HFF-Myc (cell line): Measurements from ENCODE around the gene MT1M.
A peak's percentile ranks its signal among the peaks of the same experiment; 100 is the strongest.

ENCODE experiments used
- DNase-seq: peaks from one replicate; pipeline ENCODE4 v3.0.0-alpha.2; 2011; ENCODE audit warnings: low read depth; ENCODE audit errors: extremely low read depth
- H3K4me3 ChIP-seq: replicated peaks from 2 replicates; pipeline ENCODE4 v1.5.1; 2011; ENCODE audit warnings: low read depth, mild to moderate bottlenecking, control low read depth, low read length
- TF ChIP-seq, protein P1 (sequence below): IDR thresholded peaks from 2 replicates; pipeline ENCODE4 v1.5.1; 2012; ENCODE audit warnings: mild to moderate bottlenecking, low read depth, low read length, control low read depth; ENCODE audit errors: missing control alignments

Gene MT1M

DNA sequence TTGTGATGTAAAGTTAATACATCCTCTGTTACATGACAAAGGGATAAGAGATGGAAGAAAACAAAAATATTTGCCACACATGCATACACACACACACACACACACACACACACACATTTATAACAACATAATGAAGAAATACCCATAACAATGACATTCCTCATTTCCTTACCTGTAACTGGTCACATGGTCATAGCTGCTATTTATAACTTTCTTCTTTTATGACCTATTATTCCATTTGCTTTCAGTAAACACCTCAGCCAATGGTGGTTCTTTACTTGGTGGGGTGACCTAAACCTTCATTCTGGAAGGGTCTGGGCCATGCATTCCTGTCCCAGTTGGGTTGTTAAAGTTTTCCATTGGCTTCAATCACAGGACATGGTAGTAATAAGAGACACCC lies 18.8 kb upstream of the MT1M start:
- no peak overlapping the region for H3K4me3 ChIP-seq
- DNase-seq = no peak
- TF ChIP-seq, protein P1, sequence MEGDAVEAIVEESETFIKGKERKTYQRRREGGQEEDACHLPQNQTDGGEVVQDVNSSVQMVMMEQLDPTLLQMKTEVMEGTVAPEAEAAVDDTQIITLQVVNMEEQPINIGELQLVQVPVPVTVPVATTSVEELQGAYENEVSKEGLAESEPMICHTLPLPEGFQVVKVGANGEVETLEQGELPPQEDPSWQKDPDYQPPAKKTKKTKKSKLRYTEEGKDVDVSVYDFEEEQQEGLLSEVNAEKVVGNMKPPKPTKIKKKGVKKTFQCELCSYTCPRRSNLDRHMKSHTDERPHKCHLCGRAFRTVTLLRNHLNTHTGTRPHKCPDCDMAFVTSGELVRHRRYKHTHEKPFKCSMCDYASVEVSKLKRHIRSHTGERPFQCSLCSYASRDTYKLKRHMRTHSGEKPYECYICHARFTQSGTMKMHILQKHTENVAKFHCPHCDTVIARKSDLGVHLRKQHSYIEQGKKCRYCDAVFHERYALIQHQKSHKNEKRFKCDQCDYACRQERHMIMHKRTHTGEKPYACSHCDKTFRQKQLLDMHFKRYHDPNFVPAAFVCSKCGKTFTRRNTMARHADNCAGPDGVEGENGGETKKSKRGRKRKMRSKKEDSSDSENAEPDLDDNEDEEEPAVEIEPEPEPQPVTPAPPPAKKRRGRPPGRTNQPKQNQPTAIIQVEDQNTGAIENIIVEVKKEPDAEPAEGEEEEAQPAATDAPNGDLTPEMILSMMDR = no peak

DNA sequence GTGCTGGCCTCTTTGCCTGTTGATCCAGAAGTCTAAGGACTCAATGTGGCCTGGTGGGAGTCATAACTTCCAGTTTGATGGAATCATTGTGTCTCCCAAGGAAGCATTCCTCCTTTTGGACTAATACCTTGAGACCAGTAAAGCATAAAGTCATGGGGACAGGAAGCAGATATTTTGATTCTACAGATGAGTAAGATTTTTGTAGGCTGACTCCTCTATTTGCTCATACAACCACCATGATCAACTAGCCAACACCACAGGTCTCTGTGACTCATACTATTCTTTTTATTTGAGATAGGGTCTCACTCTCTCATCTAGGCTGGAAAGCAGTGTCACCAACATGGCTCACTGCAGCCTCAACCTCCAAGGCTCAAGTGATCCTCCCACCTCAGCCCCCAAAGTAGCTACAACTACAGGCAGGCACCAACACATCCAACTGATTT lies 17.9 kb upstream of the MT1M start:
- DNase-seq = no peak
- H3K4me3 ChIP-seq = no peak overlapping the region
- TF ChIP-seq, protein P1 = no peak

DNA sequence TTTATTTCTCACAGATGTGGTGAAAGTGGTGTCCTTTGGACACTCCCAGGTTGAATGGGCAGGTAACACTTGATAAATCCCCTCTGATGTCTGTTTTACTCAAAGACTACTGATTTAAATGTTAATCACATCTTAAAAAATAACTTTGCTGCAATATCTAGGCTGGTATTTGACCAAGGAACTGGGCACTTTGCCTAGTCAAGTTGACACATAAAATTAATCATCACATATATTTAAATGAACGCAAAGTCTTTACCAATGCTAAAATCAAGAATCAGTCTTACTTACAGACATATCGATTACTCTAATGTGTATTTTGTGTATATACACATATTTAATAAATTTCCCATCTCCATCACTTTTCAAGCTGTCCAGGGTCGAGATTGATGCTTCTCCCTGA lies 17.1 kb upstream of the MT1M start:
- no peak overlapping the region for H3K4me3 ChIP-seq
- TF ChIP-seq, protein P1 = no peak
- DNase-seq = no peak

DNA sequence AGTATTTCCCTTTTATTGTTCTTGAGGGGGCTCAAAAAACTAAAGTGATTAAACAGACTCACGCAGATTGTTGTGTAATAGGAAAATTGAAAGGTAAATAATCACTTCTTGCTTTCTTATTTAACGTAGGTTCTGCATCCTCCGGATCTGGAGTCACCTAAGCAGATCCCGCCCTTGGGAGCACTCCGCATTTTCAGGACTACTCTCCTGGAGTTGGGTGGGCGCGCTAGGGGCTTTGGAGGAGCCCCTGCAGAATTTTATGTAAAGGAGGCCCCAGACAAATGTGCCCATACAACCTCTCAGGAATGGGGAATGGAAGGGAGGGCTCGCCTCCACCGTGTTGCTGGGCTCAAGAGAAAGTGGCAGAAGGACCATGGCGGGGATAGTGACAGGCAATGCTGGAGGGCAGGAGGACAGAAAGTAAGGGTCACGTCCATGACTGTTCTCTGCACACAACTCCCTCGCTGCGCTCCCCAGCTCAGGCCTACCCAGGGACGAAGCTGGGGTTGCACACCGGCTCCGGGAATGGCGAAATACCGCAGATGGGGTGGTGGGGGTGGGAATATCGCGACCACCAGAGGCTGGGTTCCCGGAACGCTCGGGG lies 15.7 kb upstream of the MT1M start:
- H3K4me3 ChIP-seq = peak overlapping the region; percentile 45
- no peak for DNase-seq
- TF ChIP-seq, protein P1 = no peak

DNA sequence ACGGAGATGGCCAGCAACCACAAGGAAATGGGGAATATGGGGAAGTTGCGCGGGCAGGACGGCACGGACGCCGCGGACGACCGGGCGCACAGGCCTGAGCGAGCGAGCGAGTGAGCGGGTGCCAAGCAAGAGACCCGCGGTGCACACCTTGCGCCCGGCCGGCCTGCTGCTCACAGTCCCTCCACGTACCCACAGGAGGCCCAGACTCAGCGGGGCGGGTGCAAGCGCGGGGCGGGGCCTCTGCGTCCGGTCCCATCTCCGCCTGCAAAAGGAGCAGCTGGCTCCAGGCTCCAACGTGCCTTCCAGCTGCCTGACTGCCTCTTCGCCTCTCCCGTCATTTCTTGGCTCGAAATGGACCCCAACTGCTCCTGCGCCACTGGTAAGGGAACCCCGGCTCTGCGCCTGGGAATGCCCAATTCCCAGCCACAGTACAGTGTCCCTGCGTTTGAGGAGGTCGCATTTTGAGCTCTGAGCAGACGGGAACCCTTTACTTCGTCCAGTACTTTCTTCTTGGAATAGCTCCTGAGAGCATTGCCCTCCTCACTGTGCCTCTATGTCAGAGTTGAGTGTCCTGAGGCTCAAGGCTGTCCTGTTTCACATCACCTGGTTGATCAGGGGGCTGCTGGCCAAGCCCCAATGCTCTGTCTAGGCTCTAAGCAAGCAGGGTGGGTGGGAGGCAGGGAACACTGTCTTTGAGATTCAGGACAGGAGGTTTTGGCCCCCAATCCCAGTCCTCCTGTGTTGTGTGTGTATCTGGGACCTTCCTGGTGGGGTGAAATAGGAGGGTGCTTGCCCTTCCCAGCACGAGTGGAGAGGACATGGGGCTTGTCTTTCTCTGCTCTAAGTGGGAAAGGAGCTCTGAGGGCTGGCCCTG lies 15.0 kb upstream of the MT1M start:
- TF ChIP-seq, protein P1 = no peak
- DNase-seq = no peak
- peak overlapping the region; percentile 45 for H3K4me3 ChIP-seq

DNA sequence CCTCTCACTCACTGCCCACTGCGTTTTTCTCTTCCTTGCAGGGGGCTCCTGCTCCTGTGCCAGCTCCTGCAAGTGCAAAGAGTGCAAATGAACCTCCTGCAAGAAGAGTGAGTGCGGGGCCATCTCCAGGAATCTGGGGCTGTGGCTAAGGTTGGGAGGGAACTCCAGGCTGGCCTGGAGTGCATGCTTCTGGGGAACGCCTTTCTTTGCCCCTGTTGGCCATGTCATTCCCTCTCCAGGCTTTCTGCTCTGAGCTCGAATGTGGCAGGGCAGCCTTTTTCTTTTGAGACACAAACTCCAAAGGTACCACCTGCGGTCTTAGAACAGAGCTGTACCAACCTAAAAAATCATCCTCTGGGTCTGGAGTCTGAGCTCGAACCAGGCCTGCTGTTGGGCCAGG lies 14.3 kb upstream of the MT1M start:
- no peak for DNase-seq
- TF ChIP-seq, protein P1 = no peak
- H3K4me3 ChIP-seq = peak overlapping the region; percentile 45
